Measurements from ENCODE around the gene NBEAL1.

The NBEAL1 gene

DNA sequence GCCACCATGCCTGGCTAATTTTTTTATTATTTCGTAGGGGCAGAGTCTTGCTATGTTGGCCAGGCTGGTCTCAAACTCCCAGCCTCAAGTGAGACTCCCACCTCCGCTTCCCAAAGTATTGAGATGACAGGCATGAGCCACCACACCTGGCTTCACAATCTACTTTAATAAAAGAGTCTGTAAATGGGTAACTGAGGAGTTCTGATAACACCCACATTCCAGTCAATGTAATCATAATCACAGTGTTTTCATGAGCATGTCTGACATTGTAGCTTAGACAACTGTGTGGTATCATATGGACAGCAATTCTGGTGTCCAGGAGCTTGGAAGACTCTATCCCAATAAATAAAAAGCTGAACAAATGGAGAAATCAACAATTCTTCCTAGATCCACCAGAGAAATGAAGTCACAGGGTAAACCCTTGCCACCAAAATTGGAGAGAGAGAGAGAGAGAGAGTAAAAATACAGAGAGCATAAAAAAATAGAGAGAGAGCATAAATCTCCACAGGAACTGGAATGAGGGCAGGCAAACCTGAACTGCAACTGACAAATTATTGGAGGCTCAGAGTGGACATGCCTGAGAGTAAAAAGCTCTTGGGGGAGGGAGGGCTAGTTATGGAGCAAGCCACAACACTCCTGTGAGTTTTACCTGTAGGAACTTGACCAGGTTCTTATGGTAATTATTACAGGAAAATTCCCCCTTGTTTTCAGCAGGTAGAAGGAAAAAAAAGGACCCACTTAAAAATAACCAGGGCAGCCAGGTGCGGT is 12.4 kb upstream of the NBEAL1 start:
- TF ChIP-seq CTCF (IDR thresholded peaks at IDR 0.05; ENCODE audit: borderline replicate concordance, insufficient read depth, low read depth, low read length) = no peak

GRCh38 chr2:203003716-203004115 is 11.0 kb upstream of the NBEAL1 start:
- TF ChIP-seq CTCF (IDR thresholded peaks at IDR 0.05; ENCODE audit: borderline replicate concordance, insufficient read depth, low read depth, low read length) = no peak
- no peak overlapping the region for H3K4me3 ChIP-seq (ENCODE audit: low read depth, low read length)

More for the DNA sequence above, 12.4 kb upstream of the NBEAL1 start:
- no peak overlapping the region for H3K4me3 ChIP-seq (ENCODE audit: low read depth, low read length)

DNA sequence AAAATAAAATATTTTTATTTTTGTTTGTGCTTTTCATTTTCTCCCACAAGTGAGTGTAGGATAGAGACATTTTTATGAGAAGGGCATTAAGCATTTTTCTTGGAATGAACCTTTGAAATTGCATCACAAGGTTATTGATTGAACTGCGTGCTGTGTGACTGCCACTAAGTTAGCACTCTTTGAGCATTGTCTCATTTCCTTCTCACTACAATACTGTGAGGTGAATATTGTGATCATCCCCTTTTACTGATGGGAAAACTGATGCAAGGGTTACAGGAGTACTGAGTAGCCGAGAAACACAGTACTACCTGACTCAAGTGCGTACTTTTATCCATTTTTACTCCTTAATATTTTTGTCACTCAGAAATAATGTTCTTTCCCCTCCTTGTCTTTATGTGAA is 2.0 kb downstream of the NBEAL1 start:
- H3K4me3 ChIP-seq (ENCODE audit: low read depth, low read length) = no peak overlapping the region
- TF ChIP-seq CTCF (IDR thresholded peaks at IDR 0.05; ENCODE audit: borderline replicate concordance, insufficient read depth, low read depth, low read length) = no peak

GRCh38 chr2:203018181-203018580 is 3.5 kb downstream of the NBEAL1 start:
- H3K4me3 ChIP-seq (ENCODE audit: low read depth, low read length) = no peak overlapping the region

DNA sequence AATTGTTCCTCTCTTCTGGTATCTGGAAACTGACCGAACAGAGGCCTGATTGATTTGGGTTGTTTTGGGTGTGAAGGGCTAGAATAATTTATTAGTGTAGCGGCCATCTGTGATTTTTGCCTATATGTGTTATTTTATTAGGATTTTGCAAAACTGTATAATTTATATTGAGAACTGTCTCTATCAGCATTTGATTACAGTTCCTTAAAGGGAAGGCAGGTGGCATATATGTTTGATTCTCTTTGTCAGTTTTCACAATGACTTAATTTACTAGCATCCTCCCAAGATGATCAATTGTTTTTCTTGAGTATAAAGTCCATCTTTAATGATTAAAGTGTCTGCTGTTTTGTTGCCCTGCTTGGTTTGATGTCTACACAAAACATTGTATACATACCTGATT is 4.5 kb downstream of the NBEAL1 start:
- no peak for TF ChIP-seq CTCF (IDR thresholded peaks at IDR 0.05; ENCODE audit: borderline replicate concordance, insufficient read depth, low read depth, low read length)
- no peak overlapping the region for H3K4me3 ChIP-seq (ENCODE audit: low read depth, low read length)

More at GRCh38 chr2:203018181-203018580, 3.5 kb downstream of the NBEAL1 start:
- no peak for TF ChIP-seq CTCF (IDR thresholded peaks at IDR 0.05; ENCODE audit: borderline replicate concordance, insufficient read depth, low read depth, low read length)

- no peak for TF ChIP-seq CTCF (IDR thresholded peaks at IDR 0.05; ENCODE audit: borderline replicate concordance, insufficient read depth, low read depth, low read length)
- H3K4me3 ChIP-seq (ENCODE audit: low read depth, low read length) = no peak overlapping the region
Observed at GRCh38 chr2:203021991-203022390, 7.3 kb downstream of the NBEAL1 start.

DNA sequence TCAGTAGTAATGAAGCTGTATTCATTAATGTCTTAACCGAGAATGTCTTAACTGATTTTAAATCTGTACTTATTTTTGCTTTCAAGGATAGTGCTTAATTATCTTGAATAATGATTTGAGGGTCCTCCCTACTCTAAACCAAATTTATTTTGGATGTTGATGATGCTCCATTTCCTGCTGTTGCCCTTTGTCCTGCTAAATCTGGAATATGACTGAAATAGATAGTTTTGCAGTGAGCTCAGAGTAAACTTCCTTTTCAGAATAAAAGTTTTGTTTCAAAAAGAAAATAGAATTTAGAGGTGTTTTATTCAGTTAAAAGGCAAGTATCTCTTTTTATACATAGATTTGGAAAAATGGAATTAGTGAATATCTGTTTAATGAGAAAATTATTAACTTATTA is 8.1 kb downstream of the NBEAL1 start:
- no peak overlapping the region for H3K4me3 ChIP-seq (ENCODE audit: low read depth, low read length)
- no peak for TF ChIP-seq CTCF (IDR thresholded peaks at IDR 0.05; ENCODE audit: borderline replicate concordance, insufficient read depth, low read depth, low read length)

Data from GM12875 (cell line).